Left lung (tissue), 10 donors: ENCODE data around the gene TIAM2. TPM values are rescaled to one million over a fixed set of nuclear protein-coding genes. Genes with fewer than 3 reads are reported as not detected.

Experiments
- ATAC-seq: fragments of 200-7000 bp; cut with Tn5 transposase; one replicate; pipeline ENCODE4 v1.9.1; 2020; ENCODE audit warnings: moderate library complexity
- DNase-seq, 4 donors: peaks; one replicate each; pipeline ENCODE4 v3.0.0-alpha.2; 2013 to 2020
- H3K27ac ChIP-seq, 2 donors: fragments of 200-600 bp; sonication (generic) in 1 of 2; one replicate each; pipeline versions ENCODE4 v1.5.0 to v1.8.0; 2020 to 2021
- H3K27me3 ChIP-seq, 2 donors: fragments of 200-600 bp; sonication (generic) in 1 of 2; one replicate each; pipeline versions ENCODE4 v1.5.0 to v1.8.0; 2020 to 2021
- H3K36me3 ChIP-seq, 2 donors: fragments of 200-600 bp; sonication (generic) in 1 of 2; one replicate each; pipeline versions ENCODE4 v1.5.0 to v1.8.0; 2020 to 2021
- H3K4me1 ChIP-seq, 2 donors: fragments of 200-600 bp; one replicate each; pipeline ENCODE4 v1.8.0; 2021
- H3K4me3 ChIP-seq, 2 donors: fragments of 200-600 bp; sonication (generic) in 1 of 2; one replicate each; pipeline versions ENCODE4 v1.5.0 to v1.8.0; 2020 to 2021; ENCODE audit warnings: mild to moderate bottlenecking in 1 of 2
- H3K9me3 ChIP-seq, 2 donors: fragments of 200-600 bp; sonication (generic) in 1 of 2; one replicate each; pipeline versions ENCODE4 v1.5.0 to v1.8.0; 2020 to 2021
- CTCF ChIP-seq, 2 donors: fragments of 200-600 bp; sonication (generic) in 1 of 2; IDR thresholded peaks; one replicate each; pipeline versions ENCODE4 v1.5.0 to v1.8.0; 2021; ENCODE audit warnings: antibody characterized with exemption in 2 of 2
- intact Hi-C, 2 donors: fragments of 100-400 bp; cut with DNase I; formaldehyde crosslinking; loops; one replicate each; pipeline versions ENCODE4 v1.11.2 to v1.14.2; 2022
- polyA plus RNA-seq, 6 donors: library from polyadenylated mRNA; unstranded; fragments of 120-200 nt; gene quantifications; one replicate each; pipeline ENCODE4 v1.2.1, GENCODE V29; 2013; ENCODE audit not compliant: insufficient read length in 6 of 6
- total RNA-seq, 2 donors: library from RNA; stranded (reverse); fragmentation: NEBNext Ultra II Directional; extraction: Animal tissue kit (Norgen Biotek cat#: 25700); gene quantifications; one replicate each; pipeline ENCODE4 v1.2.1, GENCODE V29; 2021
- donor health status: DM: no; HTN: yes; CAD: no.
- donor health status: DM: no; HTN: no; CAD: no.

The TIAM2 gene
- total and polyA plus RNA-seq, 8 donors: 6.9 to 25.0 (median 20.6) TPM

GRCh38 chr6:155106456-155107115, 111.5 kb downstream of the TIAM2 start:
- intact Hi-C loops: no loop called here
- Histone ChIP-seq H3K4me3 (no peak overlapping the region), H3K4me1 (no peaks in the 10 kb centered on the region), H3K27ac (no peak overlapping the region), H3K36me3 (no peaks in the 10 kb centered on the region), H3K27me3 (no peaks in the 10 kb centered on the region), H3K9me3 (no peaks in the 10 kb centered on the region)
- TF ChIP-seq CTCF (IDR thresholded peaks at IDR 0.05): no peak
- ATAC-seq (no peak), DNase-seq (no peak)

DNA sequence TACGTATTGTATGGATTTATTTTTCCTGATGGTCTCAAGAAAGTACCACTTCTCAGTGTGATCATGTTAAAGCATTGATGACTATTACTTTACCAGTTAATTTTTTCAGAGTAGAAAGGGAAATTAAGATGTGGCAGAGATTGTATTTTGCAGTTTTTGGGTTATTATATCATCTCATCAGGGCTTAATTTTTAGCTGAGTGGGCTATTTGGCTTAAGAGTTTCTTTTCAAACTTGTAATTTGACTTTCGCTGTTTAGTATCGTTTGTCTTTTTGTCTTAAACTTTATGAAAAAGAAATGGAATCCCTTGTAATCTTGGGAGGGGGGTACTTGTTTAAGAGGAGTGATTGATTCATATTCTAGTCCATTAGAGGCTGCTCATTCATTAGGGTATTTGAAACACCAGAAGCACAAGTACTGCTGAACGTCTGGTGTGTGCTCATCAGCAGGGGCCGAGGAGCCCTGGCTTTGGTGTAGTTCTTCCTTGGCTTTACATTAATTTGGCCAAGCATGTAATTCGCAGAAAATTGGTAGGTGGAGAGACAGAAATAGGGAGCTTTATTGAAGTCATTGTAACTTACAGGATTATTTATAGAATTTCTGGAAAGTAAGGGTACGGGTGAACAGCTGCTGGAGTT, 112.4 kb downstream of the TIAM2 start:
- Histone ChIP-seq H3K4me3 (no peak overlapping the region), H3K27ac (no peak overlapping the region), H3K36me3 (no peaks in the 10 kb centered on the region), H3K9me3 (no peaks in the 10 kb centered on the region), H3K4me1 (no peaks in the 10 kb centered on the region), H3K27me3 (no peaks in the 10 kb centered on the region)
- DNase-seq (no peak), ATAC-seq (no peak)
- intact Hi-C loops: no loop called here
- no peak for TF ChIP-seq CTCF (IDR thresholded peaks at IDR 0.05)

GRCh38 chr6:155108070-155108820, 113.1 kb downstream of the TIAM2 start:
- no peak for TF ChIP-seq CTCF (IDR thresholded peaks at IDR 0.05)
- no peaks in the 10 kb centered on the region for H3K4me1 ChIP-seq
- intact Hi-C loops: no loop called here
- H3K36me3 ChIP-seq: no peaks in the 10 kb centered on the region
- ATAC-seq (no peak), DNase-seq (no peak)
- H3K4me3 ChIP-seq: no peak overlapping the region
- no peaks in the 10 kb centered on the region for H3K9me3 ChIP-seq
- no peaks in the 10 kb centered on the region for H3K27me3 ChIP-seq
- H3K27ac ChIP-seq: no peak overlapping the region

GRCh38 chr6:155110721-155111120, 115.6 kb downstream of the TIAM2 start:
- TF ChIP-seq CTCF (IDR thresholded peaks at IDR 0.05): no peak
- Histone ChIP-seq H3K27ac (no peak overlapping the region), H3K4me1 (no peaks in the 10 kb centered on the region), H3K4me3 (no peak overlapping the region), H3K27me3 (no peaks in the 10 kb centered on the region), H3K36me3 (no peaks in the 10 kb centered on the region), H3K9me3 (no peaks in the 10 kb centered on the region)
- ATAC-seq (no peak), DNase-seq (no peak)
- intact Hi-C loops: no loop called here

DNA sequence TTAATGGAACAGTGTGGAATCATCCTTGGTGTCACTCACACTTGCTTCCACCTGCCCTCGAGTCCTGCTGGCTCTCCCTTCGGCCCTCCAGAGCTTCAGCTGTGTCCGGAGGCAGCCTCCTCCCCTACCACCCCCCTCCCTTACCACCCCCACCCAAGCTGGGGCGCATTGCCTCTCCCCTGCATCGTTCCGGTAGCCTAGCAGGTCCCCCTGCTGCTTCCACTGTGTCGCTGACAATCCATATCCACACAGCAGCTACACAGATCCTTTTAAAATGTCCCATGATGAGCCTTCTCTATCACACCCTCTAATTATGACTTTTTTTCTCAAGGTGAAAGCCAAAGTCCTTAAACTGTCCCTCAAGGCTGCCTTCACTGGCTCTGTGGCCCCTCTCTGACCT, 117.6 kb downstream of the TIAM2 start:
- no peak overlapping the region for H3K4me3 ChIP-seq
- H3K4me1 ChIP-seq: no peaks in the 10 kb centered on the region
- no peaks in the 10 kb centered on the region for H3K9me3 ChIP-seq
- DNase-seq: no peak
- intact Hi-C loops: no loop called here
- no peak for ATAC-seq
- TF ChIP-seq CTCF (IDR thresholded peaks at IDR 0.05): no peak
- H3K27me3 ChIP-seq: no peaks in the 10 kb centered on the region
- H3K27ac ChIP-seq: no peak overlapping the region
- H3K36me3 ChIP-seq: no peaks in the 10 kb centered on the region
